D341Med (cell line): ENCODE measurements around the gene PSMA2.

Source experiments
- DNase-seq: peaks from one replicate; pipeline ENCODE4 v3.0.0; 2012; ENCODE audit warnings: low spot score

PSMA2 gene

GRCh38 chr7:42931834-42932651 is at the start of gene PSMA2, which contains the start of gene MRPL32:
Gene PSMA2, minus strand, starts transcription at chr7:42932174. Its CDS starts 16 bp downstream, at chr7:42932158.
Gene MRPL32, plus strand, starts transcription at chr7:42932376. Its CDS starts 11 bp downstream, at chr7:42932387.
- peak; percentile 94 for DNase-seq

GRCh38 chr7:42981601-42982000 is 49.6 kb upstream of the PSMA2 start:
- no peak for DNase-seq

- DNase-seq = no peak
Observed at GRCh38 chr7:42980514-42980913, 48.5 kb upstream of the PSMA2 start.

- no peak for DNase-seq
Observed at GRCh38 chr7:42980084-42980483, 48.1 kb upstream of the PSMA2 start.

- no peak for DNase-seq
Observed at GRCh38 chr7:42978496-42978895, 46.5 kb upstream of the PSMA2 start.

- no peak for DNase-seq
Observed at GRCh38 chr7:42976371-42976770, 44.4 kb upstream of the PSMA2 start.

GRCh38 chr7:42972699-42973500 is 40.9 kb upstream of the PSMA2 start:
- DNase-seq = no peak

GRCh38 chr7:42967391-42967790 is 35.4 kb upstream of the PSMA2 start:
- DNase-seq = no peak

GRCh38 chr7:42964849-42965805 is 33.2 kb upstream of the PSMA2 start:
- no peak for DNase-seq

- no peak for DNase-seq
Observed at GRCh38 chr7:42964293-42964692, 32.3 kb upstream of the PSMA2 start.

GRCh38 chr7:42961170-42961569 is 29.2 kb upstream of the PSMA2 start:
- no peak for DNase-seq

- no peak for DNase-seq
Observed at GRCh38 chr7:42960762-42961161, 28.8 kb upstream of the PSMA2 start.

GRCh38 chr7:42959549-42959948 is 27.6 kb upstream of the PSMA2 start:
- no peak for DNase-seq

GRCh38 chr7:42956062-42956461 is 24.1 kb upstream of the PSMA2 start:
- no peak for DNase-seq

- no peak for DNase-seq
Observed at GRCh38 chr7:42953994-42954393, 22.0 kb upstream of the PSMA2 start.

- no peak for DNase-seq
Observed at GRCh38 chr7:42952328-42952727, 20.4 kb upstream of the PSMA2 start.

GRCh38 chr7:42950417-42950816 is 18.4 kb upstream of the PSMA2 start:
- DNase-seq = no peak

GRCh38 chr7:42947521-42947920 is 15.5 kb upstream of the PSMA2 start:
- DNase-seq = no peak

- no peak for DNase-seq
Observed at GRCh38 chr7:42946627-42946950, 14.6 kb upstream of the PSMA2 start.

- no peak for DNase-seq
Observed at GRCh38 chr7:42945821-42946626, 14.1 kb upstream of the PSMA2 start.
